Naive thymus-derived CD4-positive, alpha-beta T cell (primary cell): ENCODE measurements around the gene UBR3. TPM values are rescaled to one million over a fixed set of nuclear protein-coding genes. Genes with fewer than 3 reads are reported as not detected.

ENCODE experiments used
- ATAC-seq: fragments of 150-1000 bp; cut with Tn5 transposase; 2 replicates; pipeline ENCODE4 v1.10.0; 2021; ENCODE audit warnings: mild to moderate bottlenecking, moderate library complexity
- CTCF ChIA-PET: fragments of 350-600 bp; sonication (Branson Sonifier 250); formaldehyde crosslinking; loops from one replicate; lab custom pipeline; 2021; ENCODE audit warnings: antibody characterized with exemption; lab: Charles Lee
- POLR2A ChIA-PET: fragments of 350-600 bp; sonication (Branson Sonifier 250); formaldehyde crosslinking; loops from one replicate; lab custom pipeline; 2021; ENCODE audit warnings: antibody characterized with exemption, inconsistent platforms; lab: Charles Lee
- DNase-seq, 9 donors: peaks; one replicate each; pipeline versions ENCODE4 v3.0.0 to v3.0.0-alpha.2; 2020 to 2022; ENCODE audit warnings: mixed read lengths in 1 of 9
- H3K27ac ChIP-seq: one replicate; pipeline ENCODE4 v1.7.0; 2013; ENCODE audit warnings: mild to moderate bottlenecking, low read depth, low read length, moderate library complexity
- H3K27me3 ChIP-seq, 2 donors: one replicate each; pipeline ENCODE4 v1.7.0; 2013; ENCODE audit warnings: low read length in 2 of 2, mild to moderate bottlenecking in 2 of 2, moderate library complexity in 2 of 2; ENCODE audit not compliant: control insufficient read depth in 2 of 2, insufficient read depth in 2 of 2
- H3K36me3 ChIP-seq, 3 experiments: 1 replicate in 2 of 3; 2 replicates in 1 of 3; pipeline ENCODE4 v1.7.0; 2013; ENCODE audit warnings: low read length in 3 of 3, mild to moderate bottlenecking in 3 of 3, moderate library complexity in 1 of 3; ENCODE audit not compliant: insufficient read depth in 3 of 3, control insufficient read depth in 2 of 3
- H3K4me1 ChIP-seq, 2 donors: one replicate each; pipeline ENCODE4 v1.7.0; 2013; ENCODE audit warnings: low read length in 2 of 2, mild to moderate bottlenecking in 2 of 2, moderate library complexity in 1 of 2; ENCODE audit not compliant: control insufficient read depth in 2 of 2, insufficient read depth in 2 of 2
- H3K4me3 ChIP-seq: 2 replicates; pipeline ENCODE4 v1.7.0; 2013; ENCODE audit warnings: mild to moderate bottlenecking, low read length
- H3K9me3 ChIP-seq, 3 experiments: 1 replicate in 2 of 3; 2 replicates in 1 of 3; pipeline ENCODE4 v1.7.0; 2013; ENCODE audit warnings: low read length in 3 of 3; ENCODE audit not compliant: control insufficient read depth in 2 of 3
- H3K27ac Mint-ChIP-seq, 9 donors: one replicate each; pipeline ENCODE4 v1.8.0; 2020 to 2022; ENCODE audit warnings: mixed read lengths in 9 of 9, mild to moderate bottlenecking in 8 of 9, moderate library complexity in 5 of 9, inconsistent platforms in 2 of 9
- H3K27me3 Mint-ChIP-seq, 5 donors: one replicate each; pipeline ENCODE4 v1.8.0; 2021 to 2022; ENCODE audit warnings: mixed read lengths in 5 of 5, mild to moderate bottlenecking in 1 of 5
- H3K36me3 Mint-ChIP-seq, 5 donors: one replicate each; pipeline ENCODE4 v1.8.0; 2020 to 2022; ENCODE audit warnings: mixed read lengths in 5 of 5, mild to moderate bottlenecking in 3 of 5, inconsistent platforms in 1 of 5
- H3K4me1 Mint-ChIP-seq, 7 donors: one replicate each; pipeline ENCODE4 v1.8.0; 2020 to 2022; ENCODE audit warnings: mixed read lengths in 7 of 7, mild to moderate bottlenecking in 3 of 7, inconsistent platforms in 1 of 7
- H3K4me3 Mint-ChIP-seq, 10 donors: one replicate each; pipeline ENCODE4 v1.8.0; 2020 to 2022; ENCODE audit warnings: mild to moderate bottlenecking in 10 of 10, mixed read lengths in 10 of 10, moderate library complexity in 6 of 10, inconsistent platforms in 2 of 10
- H3K9me3 Mint-ChIP-seq, 11 donors: one replicate each; pipeline ENCODE4 v1.8.0; 2020 to 2022; ENCODE audit warnings: mixed read lengths in 11 of 11, mild to moderate bottlenecking in 4 of 11, inconsistent platforms in 1 of 11, moderate library complexity in 1 of 11
- intact Hi-C, 2 donors: fragments of 100-400 bp; cut with micrococcal nuclease; formaldehyde crosslinking; loops; one replicate each; pipeline ENCODE4 v1.15.1; 2023
- polyA plus RNA-seq, 2 donors: library from polyadenylated mRNA; unstranded; fragments of 300-500 nt; fragmentation: Illumina TruSeq; gene quantifications; one replicate each; pipeline ENCODE4 v1.2.3, GENCODE V29; 2021
- total RNA-seq, 6 experiments: library from RNA in 5 of 6; stranded (reverse) in 5 of 6; gene quantifications; 1 replicate in 5 of 6; 2 replicates in 1 of 6; pipeline ENCODE4 v1.2.3 and lab custom pipeline; 2021 to 2026

Gene UBR3
- total and polyA plus RNA-seq, 7 experiments from 2014 or later: 7.7 to 48.2 (median 39.0) TPM

GRCh38 chr2:170054997-170055396, 227.7 kb downstream of the UBR3 start:
- Mint-ChIP-seq H3K27me3 (no peaks in the 10 kb centered on the region), H3K4me1 (peaks cover 0 to 12% (median 0%) of the 10 kb centered on the region in 7 donors), H3K36me3 (peaks cover 4 to 66% (median 45%) of the 10 kb centered on the region in 5 donors), H3K27ac (no peak overlapping the region), H3K9me3 (no peaks in the 10 kb centered on the region), H3K4me3 (no peak overlapping the region)
- H3K27me3 ChIP-seq: no peaks in the 10 kb centered on the region
- no peaks in the 10 kb centered on the region for H3K4me1 ChIP-seq
- DNase-seq: no peak
- intact Hi-C loops: no loop called here
- H3K36me3 ChIP-seq: peaks cover 0 to 15% (median 0%) of the 10 kb centered on the region in 3 experiments
- ChIA-PET CTCF (no interaction called here), POLR2A (no interaction called here)
- no peak overlapping the region for H3K27ac ChIP-seq
- no peak for ATAC-seq
- no peak overlapping the region for H3K4me3 ChIP-seq
- no peaks in the 10 kb centered on the region for H3K9me3 ChIP-seq

- POLR2A ChIA-PET: no interaction called here
- H3K27me3 Mint-ChIP-seq: no peaks in the 10 kb centered on the region
These were observed 229.6 kb downstream of the UBR3 start for GRCh38 chr2:170056900-170057299.

GRCh38 chr2:170063456-170064235, 236.4 kb downstream of the UBR3 start:
- ATAC-seq (no peak), DNase-seq (no peak)
- intact Hi-C loops: no loop called here
- ChIA-PET POLR2A (no interaction called here), CTCF (no interaction called here)
- H3K36me3 ChIP-seq: peaks cover 0 to 26% (median 0%) of the 10 kb centered on the region in 3 experiments
- Mint-ChIP-seq H3K36me3 (peaks cover 6 to 62% (median 48%) of the 10 kb centered on the region in 5 donors), H3K4me1 (no peaks in the 10 kb centered on the region), H3K27ac (no peak overlapping the region), H3K4me3 (no peak overlapping the region), H3K9me3 (peaks cover 0 to 11% (median 0%) of the 10 kb centered on the region in 11 donors), H3K27me3 (no peaks in the 10 kb centered on the region)
- no peaks in the 10 kb centered on the region for H3K9me3 ChIP-seq
- H3K27ac ChIP-seq: no peak overlapping the region
- H3K4me3 ChIP-seq: no peak overlapping the region
- no peaks in the 10 kb centered on the region for H3K27me3 ChIP-seq
- H3K4me1 ChIP-seq: no peaks in the 10 kb centered on the region

More at GRCh38 chr2:170056900-170057299, 229.6 kb downstream of the UBR3 start:
- intact Hi-C loops: no loop called here
- CTCF ChIA-PET: no interaction called here
- no peak for ATAC-seq
- H3K4me3 ChIP-seq: no peak overlapping the region
- Mint-ChIP-seq H3K4me1 (peaks cover 0 to 5% (median 0%) of the 10 kb centered on the region in 7 donors), H3K27ac (no peak overlapping the region), H3K36me3 (peaks cover 1 to 60% (median 39%) of the 10 kb centered on the region in 5 donors), H3K4me3 (no peak overlapping the region), H3K9me3 (no peaks in the 10 kb centered on the region)
- H3K27ac ChIP-seq: no peak overlapping the region
- DNase-seq: no peak
- no peaks in the 10 kb centered on the region for H3K4me1 ChIP-seq
- H3K9me3 ChIP-seq: no peaks in the 10 kb centered on the region
- H3K27me3 ChIP-seq: no peaks in the 10 kb centered on the region
- peaks cover 0 to 24% (median 0%) of the 10 kb centered on the region in 3 experiments for H3K36me3 ChIP-seq

GRCh38 chr2:170070778-170071177, 243.5 kb downstream of the UBR3 start:
- H3K36me3 Mint-ChIP-seq: peaks cover 3 to 88% (median 80%) of the 10 kb centered on the region in 5 donors

DNA sequence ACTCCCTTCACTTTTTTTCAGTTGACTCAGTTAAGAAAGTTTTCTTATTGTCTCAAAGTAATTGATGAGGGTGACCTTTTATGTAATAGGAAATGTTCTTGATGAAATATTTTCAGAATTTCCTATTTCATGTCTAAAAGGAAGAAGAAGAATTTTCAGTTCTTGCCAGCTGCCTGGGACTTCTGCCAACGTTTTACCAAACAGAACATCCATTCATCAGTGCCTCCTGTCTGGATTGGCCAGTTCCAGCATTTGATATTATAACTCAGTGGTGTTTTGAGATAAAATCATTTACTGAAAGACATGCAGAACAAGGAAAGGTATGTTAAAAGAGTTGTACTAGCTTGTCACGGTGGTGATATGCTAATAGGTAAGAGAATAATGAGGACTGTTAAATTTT, 246.0 kb downstream of the UBR3 start:
- POLR2A ChIA-PET: no interaction called here

More at GRCh38 chr2:170070778-170071177, 243.5 kb downstream of the UBR3 start:
- Mint-ChIP-seq H3K4me3 (no peak overlapping the region), H3K4me1 (no peaks in the 10 kb centered on the region), H3K27ac (no peak overlapping the region), H3K9me3 (peaks cover 0 to 34% (median 6%) of the 10 kb centered on the region in 11 donors), H3K27me3 (no peaks in the 10 kb centered on the region)
- H3K4me3 ChIP-seq: no peak overlapping the region
- no peaks in the 10 kb centered on the region for H3K9me3 ChIP-seq
- ChIA-PET POLR2A (no interaction called here), CTCF (no interaction called here)
- no peaks in the 10 kb centered on the region for H3K4me1 ChIP-seq
- ATAC-seq: no peak
- no peaks in the 10 kb centered on the region for H3K27me3 ChIP-seq
- H3K27ac ChIP-seq: no peak overlapping the region
- intact Hi-C loops: no loop called here
- DNase-seq: no peak
- peaks cover 0 to 20% (median 0%) of the 10 kb centered on the region in 3 experiments for H3K36me3 ChIP-seq

GRCh38 chr2:170076189-170076588, 248.9 kb downstream of the UBR3 start:
- intact Hi-C loops: no loop called here
- Mint-ChIP-seq H3K4me3 (no peak overlapping the region), H3K4me1 (peaks cover 0 to 4% (median 0%) of the 10 kb centered on the region in 7 donors), H3K27me3 (no peaks in the 10 kb centered on the region), H3K36me3 (peaks cover 6 to 75% (median 47%) of the 10 kb centered on the region in 5 donors), H3K27ac (no peak overlapping the region), H3K9me3 (peaks cover 0 to 6% (median 0%) of the 10 kb centered on the region in 11 donors)
- CTCF ChIA-PET: no interaction called here
- Histone ChIP-seq H3K27ac (no peak overlapping the region), H3K4me3 (no peak overlapping the region), H3K36me3 (no peaks in the 10 kb centered on the region), H3K27me3 (no peaks in the 10 kb centered on the region), H3K9me3 (no peaks in the 10 kb centered on the region), H3K4me1 (no peaks in the 10 kb centered on the region)
- DNase-seq: no peak
- POLR2A ChIA-PET: interaction anchor here (0.5 kb wide), 1 partner anchor 24 kb away, joined by 3 read pairs; no protein-coding TSS in a partner anchor
- no peak for ATAC-seq

More for the DNA sequence above, 246.0 kb downstream of the UBR3 start:
- Mint-ChIP-seq H3K4me3 (no peak overlapping the region), H3K9me3 (peaks cover 0 to 28% (median 6%) of the 10 kb centered on the region in 11 donors), H3K4me1 (peaks cover 0 to 4% (median 0%) of the 10 kb centered on the region in 7 donors), H3K27ac (no peak overlapping the region), H3K36me3 (peaks cover 9 to 88% (median 72%) of the 10 kb centered on the region in 5 donors), H3K27me3 (no peaks in the 10 kb centered on the region)
- Histone ChIP-seq H3K4me3 (no peak overlapping the region), H3K4me1 (no peaks in the 10 kb centered on the region), H3K27ac (no peak overlapping the region), H3K9me3 (no peaks in the 10 kb centered on the region), H3K36me3 (peaks cover 0 to 7% (median 0%) of the 10 kb centered on the region in 3 experiments), H3K27me3 (no peaks in the 10 kb centered on the region)
- CTCF ChIA-PET: no interaction called here
- intact Hi-C loops: no loop called here
- DNase-seq (no peak), ATAC-seq (no peak)
